Measurements from ENCODE around the gene KDM8. TPM values are rescaled to one million over a fixed set of nuclear protein-coding genes. Genes with fewer than 3 reads are reported as not detected.

Gene KDM8
- total RNA-seq, 1 experiment from 2014 or later, result 5.1 TPM

DNA sequence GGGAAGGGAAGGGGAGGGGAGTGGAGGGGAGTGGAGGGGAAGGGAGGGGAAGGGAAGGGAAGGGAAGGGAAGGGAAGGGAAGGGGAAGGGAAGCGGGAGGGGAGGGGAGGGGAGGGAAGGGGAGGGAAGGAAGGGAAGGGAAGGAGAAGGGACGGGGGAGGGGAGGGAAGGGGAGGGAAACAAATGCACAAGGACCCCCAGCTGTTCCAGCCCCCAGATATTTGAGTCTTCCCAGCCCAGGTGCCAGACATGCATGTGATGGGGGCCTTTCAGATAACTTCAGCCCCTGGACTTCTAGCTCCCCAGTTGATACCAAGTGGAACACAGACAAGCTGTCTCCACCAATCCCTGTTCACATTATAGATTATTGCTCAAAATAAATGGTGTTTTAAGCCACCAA is 14.7 kb upstream of the KDM8 start:
- Histone ChIP-seq H3K4me1 (replicated peaks; ENCODE audit: insufficient read depth) (no peaks in the 10 kb centered on the region), H3K36me3 (ENCODE audit: low read depth) (no peaks in the 10 kb centered on the region), H3K4me2 (no peak overlapping the region), H3K27ac (no peak overlapping the region), H4K20me1 (ENCODE audit: insufficient read depth) (no peaks in the 10 kb centered on the region), H2AFZ (no peak overlapping the region), H3F3A (ENCODE audit: insufficient read depth, low read depth) (no peaks in the 10 kb centered on the region), H3K9me3 (ENCODE audit: insufficient read depth, low read depth) (no peaks in the 10 kb centered on the region), H3K9me2 (ENCODE audit: insufficient read depth) (no peaks in the 10 kb centered on the region), H3K79me2 (ENCODE audit: low read depth) (no peaks in the 10 kb centered on the region), H3K4me3 (no peak overlapping the region), H3K27me3 (ENCODE audit: insufficient read depth, low read depth) (peaks cover 21% of the 10 kb centered on the region)
- DNase-seq, result no peak
- no TSS peak for BruUV-seq (replicated peaks)
- CTCF ChIA-PET, result no interaction called here
- TF ChIP-seq EZH2 (IDR thresholded peaks at IDR 0.05; ENCODE audit: low read depth), result no peak
- TF ChIP-seq, protein P1, sequence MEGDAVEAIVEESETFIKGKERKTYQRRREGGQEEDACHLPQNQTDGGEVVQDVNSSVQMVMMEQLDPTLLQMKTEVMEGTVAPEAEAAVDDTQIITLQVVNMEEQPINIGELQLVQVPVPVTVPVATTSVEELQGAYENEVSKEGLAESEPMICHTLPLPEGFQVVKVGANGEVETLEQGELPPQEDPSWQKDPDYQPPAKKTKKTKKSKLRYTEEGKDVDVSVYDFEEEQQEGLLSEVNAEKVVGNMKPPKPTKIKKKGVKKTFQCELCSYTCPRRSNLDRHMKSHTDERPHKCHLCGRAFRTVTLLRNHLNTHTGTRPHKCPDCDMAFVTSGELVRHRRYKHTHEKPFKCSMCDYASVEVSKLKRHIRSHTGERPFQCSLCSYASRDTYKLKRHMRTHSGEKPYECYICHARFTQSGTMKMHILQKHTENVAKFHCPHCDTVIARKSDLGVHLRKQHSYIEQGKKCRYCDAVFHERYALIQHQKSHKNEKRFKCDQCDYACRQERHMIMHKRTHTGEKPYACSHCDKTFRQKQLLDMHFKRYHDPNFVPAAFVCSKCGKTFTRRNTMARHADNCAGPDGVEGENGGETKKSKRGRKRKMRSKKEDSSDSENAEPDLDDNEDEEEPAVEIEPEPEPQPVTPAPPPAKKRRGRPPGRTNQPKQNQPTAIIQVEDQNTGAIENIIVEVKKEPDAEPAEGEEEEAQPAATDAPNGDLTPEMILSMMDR (conservative IDR thresholded peaks at IDR 0.05), result no peak
- POLR2A ChIA-PET (ENCODE audit: unreplicated experiment), result no interaction called here
- intact Hi-C loops (cut with micrococcal nuclease; ENCODE audit: unreplicated experiment), result no loop called here

DNA sequence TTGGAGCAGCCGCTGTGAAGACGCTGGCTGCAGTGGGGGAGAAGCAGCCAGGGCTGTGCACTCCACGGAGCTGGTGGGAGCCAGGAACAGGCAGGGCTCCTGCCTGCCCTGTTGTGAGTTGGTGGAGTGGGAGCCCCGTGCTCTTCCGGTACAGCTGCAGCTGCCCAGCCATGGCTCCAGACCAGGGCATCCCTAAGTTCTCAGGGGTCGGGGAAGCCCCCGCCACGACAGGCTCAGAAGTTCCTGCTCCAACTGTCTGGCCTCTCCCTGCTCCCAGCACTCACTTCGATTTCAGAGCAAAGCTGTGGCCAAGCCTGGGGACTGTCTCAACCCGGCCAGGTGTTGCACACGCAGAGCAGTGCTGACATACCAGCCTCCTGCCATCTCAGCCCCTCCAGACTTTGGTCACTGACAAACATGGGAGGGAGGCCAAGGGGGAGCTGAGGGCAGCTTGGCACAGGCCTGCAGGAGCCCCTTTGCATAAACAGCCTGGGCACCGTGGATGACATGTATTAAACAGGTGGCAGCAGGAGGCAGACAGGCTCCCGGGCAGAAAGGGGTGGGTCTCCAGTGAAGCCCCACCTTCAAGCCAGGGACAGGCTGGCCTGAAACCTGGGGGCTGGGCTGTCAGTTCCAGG is 13.9 kb upstream of the KDM8 start:
- no peaks in the 10 kb centered on the region for H4K20me1 ChIP-seq (ENCODE audit: insufficient read depth)
- no peaks in the 10 kb centered on the region for H3K79me2 ChIP-seq (ENCODE audit: low read depth)
- ChIA-PET POLR2A (ENCODE audit: unreplicated experiment) (no interaction called here), CTCF (no interaction called here)
- intact Hi-C loops (cut with micrococcal nuclease; ENCODE audit: unreplicated experiment), result no loop called here
- H3K27me3 ChIP-seq (ENCODE audit: insufficient read depth, low read depth), result peaks cover 27% of the 10 kb centered on the region
- peak overlapping the region; percentile 28; the same call in 1 of the 2 replicates for H3K4me2 ChIP-seq
- no peak overlapping the region for H3K27ac ChIP-seq
- no peak overlapping the region for H2AFZ ChIP-seq
- no peaks in the 10 kb centered on the region for H3K36me3 ChIP-seq (ENCODE audit: low read depth)
- no peaks in the 10 kb centered on the region for H3K4me1 ChIP-seq (replicated peaks; ENCODE audit: insufficient read depth)
- no peaks in the 10 kb centered on the region for H3K9me2 ChIP-seq (ENCODE audit: insufficient read depth)
- no peaks in the 10 kb centered on the region for H3K9me3 ChIP-seq (ENCODE audit: insufficient read depth, low read depth)
- H3K4me3 ChIP-seq, result no peak overlapping the region
- BruUV-seq (replicated peaks), result no TSS peak
- no peak for TF ChIP-seq EZH2 (IDR thresholded peaks at IDR 0.05; ENCODE audit: low read depth)
- TF ChIP-seq, protein P1 (conservative IDR thresholded peaks at IDR 0.05), result no peak
- DNase-seq, result peak in 1 of 2 experiments; percentile 19
- no peaks in the 10 kb centered on the region for H3F3A ChIP-seq (ENCODE audit: insufficient read depth, low read depth)

GRCh38 chr16:27190316-27190871 is 12.9 kb upstream of the KDM8 start:
- POLR2A ChIA-PET (ENCODE audit: unreplicated experiment), result no interaction called here
- no peaks in the 10 kb centered on the region for H3K9me3 ChIP-seq (ENCODE audit: insufficient read depth, low read depth)
- no peaks in the 10 kb centered on the region for H4K20me1 ChIP-seq (ENCODE audit: insufficient read depth)
- TF ChIP-seq, protein P1 (conservative IDR thresholded peaks at IDR 0.05), result no peak
- no peak for TF ChIP-seq EZH2 (IDR thresholded peaks at IDR 0.05; ENCODE audit: low read depth)
- no peaks in the 10 kb centered on the region for H3K4me1 ChIP-seq (replicated peaks; ENCODE audit: insufficient read depth)
- no peaks in the 10 kb centered on the region for H3F3A ChIP-seq (ENCODE audit: insufficient read depth, low read depth)
- intact Hi-C loops (cut with micrococcal nuclease; ENCODE audit: unreplicated experiment), result no loop called here
- H3K4me3 ChIP-seq, result no peak overlapping the region
- no peaks in the 10 kb centered on the region for H3K9me2 ChIP-seq (ENCODE audit: insufficient read depth)
- DNase-seq, result no peak
- H3K79me2 ChIP-seq (ENCODE audit: low read depth), result no peaks in the 10 kb centered on the region
- CTCF ChIA-PET, result no interaction called here
- no peaks in the 10 kb centered on the region for H3K36me3 ChIP-seq (ENCODE audit: low read depth)
- H2AFZ ChIP-seq, result no peak overlapping the region
- peaks cover 36% of the 10 kb centered on the region for H3K27me3 ChIP-seq (ENCODE audit: insufficient read depth, low read depth)
- no peak overlapping the region for H3K4me2 ChIP-seq
- H3K27ac ChIP-seq, result no peak overlapping the region
- BruUV-seq (replicated peaks), result no TSS peak

All from PC-9 (cell line).